ENCODE data around the gene NPAS3.

The NPAS3 gene

GRCh38 chr14:33056213-33056612 is 117.5 kb downstream of the NPAS3 start:
- no peak for DNase-seq (ENCODE audit: insufficient read length, low spot score)
- FAIRE-seq = no peak
- TF ChIP-seq POLR2AphosphoS5 (IDR thresholded peaks at IDR 0.05; ENCODE audit: low read depth, low read length) (no peak), POU2F2 (IDR thresholded peaks at IDR 0.05; ENCODE audit: low read depth, low read length) (no peak), TAF1 (IDR thresholded peaks at IDR 0.05; ENCODE audit: low read depth, low read length) (no peak), POLR2A (IDR thresholded peaks at IDR 0.05; ENCODE audit: low read depth, low read length) (no peak), PAX5 (IDR thresholded peaks at IDR 0.05; ENCODE audit: insufficient read depth, low read length, severe bottlenecking) (no peak), SPI1 (IDR thresholded peaks at IDR 0.05; ENCODE audit: low read depth, low read length) (no peak)

DNA sequence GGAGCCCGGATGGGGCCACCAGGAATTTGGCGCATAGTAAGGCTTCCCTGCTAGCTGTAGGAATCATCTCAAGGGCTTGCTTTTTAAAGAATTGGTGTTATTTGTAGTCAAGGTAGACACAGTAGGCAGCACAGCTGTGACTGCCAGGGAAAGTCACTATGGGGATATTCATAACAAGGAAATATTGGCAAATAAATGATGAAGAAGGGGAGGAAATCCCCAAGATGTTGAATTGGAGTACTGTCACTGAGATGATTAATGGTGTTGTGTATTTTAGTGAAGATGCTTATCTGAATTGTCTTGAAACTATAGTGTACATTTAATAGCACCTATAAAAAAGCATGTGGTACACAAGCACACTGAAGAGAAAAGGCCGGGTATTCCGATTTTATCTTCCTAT is 118.9 kb downstream of the NPAS3 start:
- TF ChIP-seq POU2F2 (IDR thresholded peaks at IDR 0.05; ENCODE audit: low read depth, low read length) (no peak), POLR2AphosphoS5 (IDR thresholded peaks at IDR 0.05; ENCODE audit: low read depth, low read length) (no peak), PAX5 (IDR thresholded peaks at IDR 0.05; ENCODE audit: insufficient read depth, low read length, severe bottlenecking) (no peak), POLR2A (IDR thresholded peaks at IDR 0.05; ENCODE audit: low read depth, low read length) (no peak), SPI1 (IDR thresholded peaks at IDR 0.05; ENCODE audit: low read depth, low read length) (no peak), TAF1 (IDR thresholded peaks at IDR 0.05; ENCODE audit: low read depth, low read length) (no peak)
- DNase-seq (ENCODE audit: insufficient read length, low spot score) (no peak), FAIRE-seq (no peak)

DNA sequence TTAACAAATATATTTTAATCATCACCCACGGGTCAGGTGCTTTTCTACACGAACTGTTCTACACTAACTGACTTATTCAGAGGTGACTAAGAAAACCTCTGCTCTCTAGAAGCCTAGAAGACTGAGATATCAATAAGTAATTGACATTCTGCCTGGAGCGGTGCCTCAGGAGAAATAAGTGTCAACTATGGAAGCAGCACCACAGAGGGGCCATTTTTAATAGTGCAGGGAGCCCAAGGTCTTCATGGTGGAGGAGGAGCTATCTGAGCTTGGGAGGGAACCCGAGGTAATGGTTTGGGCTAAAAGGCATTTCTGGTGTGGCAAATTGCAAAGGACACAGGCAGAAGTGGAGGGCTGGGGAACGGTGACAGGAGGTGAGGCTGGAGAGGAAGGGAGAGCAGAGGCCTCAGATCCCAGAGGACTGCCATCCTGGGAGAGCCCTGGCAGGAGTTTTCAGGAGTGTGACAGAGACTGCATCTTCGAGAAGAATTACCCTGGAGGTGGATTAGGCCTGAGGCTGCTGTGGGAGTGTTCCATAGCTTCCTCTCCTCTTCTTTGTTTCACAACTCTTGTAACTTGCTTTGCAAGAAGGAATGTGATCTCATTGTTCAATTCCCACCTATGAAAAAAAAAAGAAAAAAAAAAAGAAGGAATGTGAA is 123.1 kb downstream of the NPAS3 start:
- DNase-seq (ENCODE audit: insufficient read length, low spot score) (no peak), FAIRE-seq (no peak)
- no peak for TF ChIP-seq SPI1 (IDR thresholded peaks at IDR 0.05; ENCODE audit: low read depth, low read length)
- no peak for TF ChIP-seq POU2F2 (IDR thresholded peaks at IDR 0.05; ENCODE audit: low read depth, low read length)
- no peak for TF ChIP-seq TAF1 (IDR thresholded peaks at IDR 0.05; ENCODE audit: low read depth, low read length)
- no peak for TF ChIP-seq POLR2AphosphoS5 (IDR thresholded peaks at IDR 0.05; ENCODE audit: low read depth, low read length)
- no peak for TF ChIP-seq POLR2A (IDR thresholded peaks at IDR 0.05; ENCODE audit: low read depth, low read length)
- TF ChIP-seq PAX5 (IDR thresholded peaks at IDR 0.05; ENCODE audit: insufficient read depth, low read length, severe bottlenecking) = no peak

- DNase-seq (ENCODE audit: insufficient read length, low spot score) (no peak), FAIRE-seq (no peak)
- TF ChIP-seq POLR2A (IDR thresholded peaks at IDR 0.05; ENCODE audit: low read depth, low read length) (no peak), SPI1 (IDR thresholded peaks at IDR 0.05; ENCODE audit: low read depth, low read length) (no peak), PAX5 (IDR thresholded peaks at IDR 0.05; ENCODE audit: insufficient read depth, low read length, severe bottlenecking) (no peak), POU2F2 (IDR thresholded peaks at IDR 0.05; ENCODE audit: low read depth, low read length) (no peak), POLR2AphosphoS5 (IDR thresholded peaks at IDR 0.05; ENCODE audit: low read depth, low read length) (no peak), TAF1 (IDR thresholded peaks at IDR 0.05; ENCODE audit: low read depth, low read length) (no peak)
These were observed 123.8 kb downstream of the NPAS3 start for GRCh38 chr14:33062476-33062875.

GRCh38 chr14:33062881-33063280 is 124.2 kb downstream of the NPAS3 start:
- FAIRE-seq (no peak), DNase-seq (ENCODE audit: insufficient read length, low spot score) (no peak)
- TF ChIP-seq POLR2AphosphoS5 (IDR thresholded peaks at IDR 0.05; ENCODE audit: low read depth, low read length) (no peak), TAF1 (IDR thresholded peaks at IDR 0.05; ENCODE audit: low read depth, low read length) (no peak), PAX5 (IDR thresholded peaks at IDR 0.05; ENCODE audit: insufficient read depth, low read length, severe bottlenecking) (no peak), POLR2A (IDR thresholded peaks at IDR 0.05; ENCODE audit: low read depth, low read length) (no peak), SPI1 (IDR thresholded peaks at IDR 0.05; ENCODE audit: low read depth, low read length) (no peak), POU2F2 (IDR thresholded peaks at IDR 0.05; ENCODE audit: low read depth, low read length) (no peak)

- no peak for TF ChIP-seq SPI1 (IDR thresholded peaks at IDR 0.05; ENCODE audit: low read depth, low read length)
- no peak for TF ChIP-seq POU2F2 (IDR thresholded peaks at IDR 0.05; ENCODE audit: low read depth, low read length)
- no peak for TF ChIP-seq POLR2AphosphoS5 (IDR thresholded peaks at IDR 0.05; ENCODE audit: low read depth, low read length)
- no peak for TF ChIP-seq PAX5 (IDR thresholded peaks at IDR 0.05; ENCODE audit: insufficient read depth, low read length, severe bottlenecking)
- TF ChIP-seq TAF1 (IDR thresholded peaks at IDR 0.05; ENCODE audit: low read depth, low read length) = no peak
- no peak for TF ChIP-seq POLR2A (IDR thresholded peaks at IDR 0.05; ENCODE audit: low read depth, low read length)
- FAIRE-seq = no peak
- DNase-seq (ENCODE audit: insufficient read length, low spot score) = no peak
These were observed 124.8 kb downstream of the NPAS3 start for GRCh38 chr14:33063521-33063920.

GRCh38 chr14:33065634-33066033 is 127.0 kb downstream of the NPAS3 start:
- TF ChIP-seq POLR2AphosphoS5 (IDR thresholded peaks at IDR 0.05; ENCODE audit: low read depth, low read length) = no peak
- no peak for TF ChIP-seq SPI1 (IDR thresholded peaks at IDR 0.05; ENCODE audit: low read depth, low read length)
- no peak for TF ChIP-seq POU2F2 (IDR thresholded peaks at IDR 0.05; ENCODE audit: low read depth, low read length)
- TF ChIP-seq TAF1 (IDR thresholded peaks at IDR 0.05; ENCODE audit: low read depth, low read length) = no peak
- no peak for TF ChIP-seq POLR2A (IDR thresholded peaks at IDR 0.05; ENCODE audit: low read depth, low read length)
- no peak for TF ChIP-seq PAX5 (IDR thresholded peaks at IDR 0.05; ENCODE audit: insufficient read depth, low read length, severe bottlenecking)
- no peak for FAIRE-seq
- DNase-seq (ENCODE audit: insufficient read length, low spot score) = no peak

GRCh38 chr14:33068040-33068439 is 129.4 kb downstream of the NPAS3 start:
- TF ChIP-seq SPI1 (IDR thresholded peaks at IDR 0.05; ENCODE audit: low read depth, low read length) = no peak
- no peak for FAIRE-seq

DNA sequence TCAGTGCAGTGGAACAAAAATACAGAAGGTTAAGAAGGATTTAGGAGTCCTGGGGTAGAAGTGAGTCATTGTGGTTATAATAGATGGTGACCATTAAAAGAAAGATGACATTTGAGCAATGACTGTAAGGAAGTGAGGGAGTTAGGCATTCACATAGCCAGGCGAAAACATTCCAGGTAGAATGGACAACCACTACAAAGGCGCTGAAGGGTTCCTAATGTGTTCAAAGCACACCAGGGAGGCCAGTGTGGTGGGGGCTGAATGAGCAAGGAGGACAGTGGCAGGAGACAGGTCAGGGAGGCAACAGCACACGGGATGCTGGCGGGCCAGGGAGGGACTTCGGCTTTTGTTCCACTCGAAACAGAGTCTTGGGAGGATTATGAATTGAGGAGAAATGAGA is 129.9 kb downstream of the NPAS3 start:
- DNase-seq (ENCODE audit: insufficient read length, low spot score) (no peak), FAIRE-seq (no peak)
- TF ChIP-seq POLR2AphosphoS5 (IDR thresholded peaks at IDR 0.05; ENCODE audit: low read depth, low read length) (no peak), POU2F2 (IDR thresholded peaks at IDR 0.05; ENCODE audit: low read depth, low read length) (no peak), SPI1 (IDR thresholded peaks at IDR 0.05; ENCODE audit: low read depth, low read length) (no peak), POLR2A (IDR thresholded peaks at IDR 0.05; ENCODE audit: low read depth, low read length) (no peak), TAF1 (IDR thresholded peaks at IDR 0.05; ENCODE audit: low read depth, low read length) (no peak), PAX5 (IDR thresholded peaks at IDR 0.05; ENCODE audit: insufficient read depth, low read length, severe bottlenecking) (no peak)

More at GRCh38 chr14:33068040-33068439, 129.4 kb downstream of the NPAS3 start:
- no peak for DNase-seq (ENCODE audit: insufficient read length, low spot score)

DNA sequence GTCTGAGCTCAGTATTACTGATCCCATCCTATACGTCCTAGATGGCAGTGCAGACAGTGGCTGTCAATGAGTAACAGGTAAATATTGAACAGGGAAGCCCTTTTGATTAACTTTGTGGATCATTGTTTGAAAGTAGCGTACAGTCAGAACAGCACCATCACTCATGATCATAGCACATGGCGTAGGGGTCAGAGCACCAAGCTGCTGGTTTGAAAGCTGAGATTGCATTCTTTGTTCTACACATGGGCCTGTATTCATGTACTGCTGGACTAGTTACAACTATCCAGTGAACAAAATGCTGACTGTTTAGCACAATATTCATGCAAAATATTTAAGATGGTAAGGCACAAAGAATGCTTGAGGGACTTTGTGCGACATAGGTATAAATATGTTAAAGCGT is 131.8 kb downstream of the NPAS3 start:
- TF ChIP-seq TAF1 (IDR thresholded peaks at IDR 0.05; ENCODE audit: low read depth, low read length) (no peak), POLR2AphosphoS5 (IDR thresholded peaks at IDR 0.05; ENCODE audit: low read depth, low read length) (no peak), SPI1 (IDR thresholded peaks at IDR 0.05; ENCODE audit: low read depth, low read length) (no peak), POU2F2 (IDR thresholded peaks at IDR 0.05; ENCODE audit: low read depth, low read length) (no peak), POLR2A (IDR thresholded peaks at IDR 0.05; ENCODE audit: low read depth, low read length) (no peak), PAX5 (IDR thresholded peaks at IDR 0.05; ENCODE audit: insufficient read depth, low read length, severe bottlenecking) (no peak)
- DNase-seq (ENCODE audit: insufficient read length, low spot score) = no peak
- no peak for FAIRE-seq
